Glomerular endothelial cell (primary cell): Measurements from ENCODE around the gene AGBL1. TPM values are rescaled to one million over a fixed set of nuclear protein-coding genes. Genes with fewer than 3 reads are reported as not detected.
"Not testable (repeated sequence)": the region's sequence is repeated elsewhere in the genome, so short reads cannot be mapped to it uniquely, and the experiment has no call there.

Experiments
- DNase-seq: peaks from one replicate; pipeline ENCODE4 v3.0.0-alpha.2; 2011; ENCODE audit warnings: low read depth, low spot score; ENCODE audit errors: extremely low read depth
- total RNA-seq: library from RNA; depleted of rRNA; stranded (reverse); fragments of >200 nt; gene quantifications from 2 replicates; pipeline ENCODE4 v1.2.3, GENCODE V29; 2015

The AGBL1 gene
- total RNA-seq, 1 donor from 2014 or later = not detected

DNA sequence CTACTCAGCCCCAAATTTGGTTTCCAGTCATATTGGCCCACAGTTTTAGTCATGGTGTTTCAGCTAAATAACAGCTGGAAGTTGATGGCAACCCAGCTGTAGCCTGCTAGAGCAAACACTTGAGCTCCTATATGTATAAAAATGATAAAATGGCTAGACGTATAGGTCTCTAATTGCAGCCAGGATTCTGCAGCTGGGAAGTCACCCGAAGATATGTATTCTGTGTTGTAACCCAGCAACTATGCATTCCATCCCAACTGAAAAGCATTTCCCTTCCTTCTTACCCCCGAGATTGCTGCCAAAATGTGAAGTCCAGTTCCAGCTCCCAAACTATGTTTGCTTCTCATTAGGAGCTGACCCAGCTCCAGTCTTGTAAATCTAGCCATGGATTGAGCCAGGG lies 408.4 kb downstream of the AGBL1 start:
- no peak for DNase-seq

GRCh38 chr15:86489981-86490380 lies 410.3 kb downstream of the AGBL1 start:
- no peak for DNase-seq

DNA sequence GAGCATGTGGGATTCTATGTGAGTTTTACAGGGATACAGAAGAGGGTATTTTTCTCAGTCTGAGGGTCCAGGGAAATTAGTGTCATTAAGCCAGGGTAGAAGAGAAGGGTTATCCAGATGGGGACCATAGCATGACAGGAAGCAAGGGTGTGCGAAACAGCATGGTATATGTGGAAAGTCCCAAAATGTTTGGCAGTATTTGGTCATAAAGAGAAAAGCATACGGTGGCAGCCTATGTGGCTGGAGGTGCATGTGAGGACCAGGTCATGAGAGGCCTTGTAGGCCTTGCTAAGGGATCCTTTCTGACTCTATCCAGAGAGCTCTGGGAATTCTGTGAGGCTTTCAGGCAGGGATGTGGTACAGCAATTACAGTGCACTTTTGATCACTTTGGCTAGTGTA lies 411.4 kb downstream of the AGBL1 start:
- no peak for DNase-seq

- no peak for DNase-seq
These were observed 414.2 kb downstream of the AGBL1 start for GRCh38 chr15:86493884-86494283.

DNA sequence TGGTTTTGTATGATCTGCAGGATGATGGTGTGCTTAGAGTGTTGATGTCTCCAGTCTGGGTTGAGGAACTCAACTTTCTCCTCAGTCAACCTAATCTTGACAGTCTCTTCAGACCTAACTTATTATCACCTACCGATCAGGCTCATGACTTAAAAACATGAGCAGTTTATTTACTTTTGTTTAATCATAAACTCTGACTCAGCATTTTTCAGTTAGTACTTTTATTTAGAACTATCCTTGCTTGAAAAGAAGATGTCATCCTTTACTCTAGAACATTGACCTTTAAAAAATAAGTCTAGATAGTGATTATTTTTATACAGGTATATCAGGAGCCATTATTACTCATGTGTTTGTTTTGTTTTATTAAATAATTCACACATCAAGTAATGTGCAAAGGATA lies 414.8 kb downstream of the AGBL1 start:
- no peak for DNase-seq

DNA sequence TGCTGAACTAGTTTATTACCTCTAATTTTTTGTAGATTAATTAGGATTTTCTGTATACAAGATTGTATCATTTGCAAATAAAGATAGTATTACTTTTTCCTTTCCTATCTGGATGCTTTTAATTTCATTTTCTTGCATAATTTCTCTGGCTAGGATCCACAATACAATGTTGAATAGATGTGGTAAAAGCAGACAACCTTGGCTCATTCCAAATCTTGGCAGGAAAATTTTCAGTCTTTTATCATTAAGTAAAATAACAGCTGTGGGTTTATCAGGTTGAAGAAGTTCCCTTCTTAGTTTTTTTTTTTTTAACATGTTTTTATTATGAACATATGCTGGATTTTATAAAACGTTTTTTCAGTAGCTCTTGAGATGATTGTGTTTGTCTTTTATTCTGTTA lies 422.6 kb downstream of the AGBL1 start:
- no peak for DNase-seq

DNA sequence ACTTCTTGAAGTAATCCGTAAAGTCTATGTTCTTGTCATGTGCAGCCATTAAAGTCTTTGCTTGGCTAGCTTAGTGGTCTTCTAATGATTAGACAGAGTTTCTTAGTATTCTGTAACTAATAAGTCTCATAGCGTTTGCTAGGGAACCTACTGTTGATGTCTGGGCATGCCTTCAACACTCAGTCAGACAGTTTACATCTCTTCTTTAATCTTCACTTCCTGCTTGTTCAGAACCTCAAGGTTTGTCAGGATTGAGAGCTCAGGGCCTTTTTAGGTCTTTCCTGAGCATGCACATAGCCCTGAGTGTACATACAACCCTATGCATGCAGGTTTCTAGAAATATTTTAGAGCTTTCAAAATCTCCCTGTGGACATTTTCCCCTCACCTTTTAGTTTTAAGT lies 426.3 kb downstream of the AGBL1 start:
- no peak for DNase-seq

- no peak for DNase-seq
These were observed 426.7 kb downstream of the AGBL1 start for GRCh38 chr15:86506401-86506800.

- no peak for DNase-seq
These were observed 436.0 kb downstream of the AGBL1 start for GRCh38 chr15:86515625-86516024.

DNA sequence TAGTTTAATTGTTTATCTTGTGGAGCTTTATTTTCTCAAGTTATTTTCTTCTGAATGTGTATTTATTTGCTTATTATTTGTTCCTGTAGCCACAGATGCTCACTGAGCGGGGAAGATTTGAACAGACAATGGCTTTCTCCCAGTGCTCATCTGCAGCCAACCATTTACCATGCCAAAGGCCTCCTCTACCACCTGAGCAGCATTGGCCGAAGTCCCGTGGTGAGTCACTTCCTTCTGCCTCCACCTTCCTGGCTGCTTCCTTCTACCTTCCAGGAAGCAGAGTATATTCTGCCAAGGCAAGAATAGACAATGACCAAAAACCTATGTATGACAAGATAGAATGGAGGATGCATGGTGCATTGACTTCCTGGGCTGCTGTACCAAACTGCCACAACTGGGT lies 443.1 kb downstream of the AGBL1 start:
- DNase-seq = no peak

DNA sequence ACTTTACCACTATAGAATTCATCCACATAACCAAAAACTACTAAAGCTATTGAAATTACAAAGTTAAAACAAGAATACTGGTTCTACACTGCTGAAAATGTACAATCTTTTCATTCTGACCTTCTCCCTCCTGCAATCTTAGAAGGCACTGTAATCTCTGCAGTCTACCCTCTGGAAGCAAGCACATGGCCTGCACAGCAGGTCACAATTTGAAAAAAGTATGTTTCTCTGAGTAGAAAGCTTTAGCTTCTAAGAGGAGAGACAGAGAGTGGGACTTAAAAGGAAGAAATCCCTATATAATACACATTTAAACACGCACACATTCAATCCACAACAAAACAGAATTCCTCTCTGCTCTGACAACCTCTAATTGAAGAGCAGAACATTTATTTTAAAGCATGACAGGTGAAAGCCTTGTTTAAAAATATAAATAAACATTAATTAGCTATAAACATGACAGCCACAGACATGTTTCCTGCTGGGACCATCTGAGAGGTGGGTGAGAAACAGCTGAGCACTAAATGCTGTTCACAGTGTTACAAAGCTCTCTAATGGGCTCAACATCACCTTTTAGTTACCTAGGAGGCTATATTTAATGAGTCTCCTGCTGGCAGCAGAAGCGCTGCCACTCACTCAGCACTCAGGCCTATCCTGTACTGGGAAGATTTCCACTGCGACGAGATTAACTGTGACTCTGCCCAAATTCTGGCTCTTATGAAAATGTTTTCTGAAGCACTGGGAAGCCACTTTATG lies 447.4 kb downstream of the AGBL1 start:
- DNase-seq = no peak

GRCh38 chr15:86528094-86528493 lies 448.4 kb downstream of the AGBL1 start:
- not testable (repeated sequence) for DNase-seq

DNA sequence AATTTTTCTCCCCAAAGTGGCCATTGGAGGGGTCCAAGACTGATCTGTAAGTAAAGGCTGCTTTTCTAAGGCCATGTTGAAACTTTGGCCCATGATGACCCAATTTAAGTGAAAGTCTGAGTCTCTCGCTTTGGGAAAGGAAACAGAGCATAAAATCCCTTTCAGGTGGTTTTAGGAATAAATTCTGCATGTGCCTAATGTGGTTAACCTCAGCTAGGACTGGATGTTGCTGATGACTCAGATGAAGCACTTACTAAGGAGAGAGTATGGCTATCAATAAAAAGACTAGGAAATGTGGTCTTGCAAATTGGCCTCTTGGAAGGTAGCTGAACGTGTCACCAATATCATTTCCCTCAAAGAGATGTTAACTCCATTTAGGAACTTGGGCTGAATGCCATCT lies 458.5 kb downstream of the AGBL1 start:
- DNase-seq = no peak

- no peak for DNase-seq
These were observed 461.3 kb downstream of the AGBL1 start for GRCh38 chr15:86540840-86541467.

GRCh38 chr15:86541540-86541939 lies 461.9 kb downstream of the AGBL1 start:
- DNase-seq = no peak

DNA sequence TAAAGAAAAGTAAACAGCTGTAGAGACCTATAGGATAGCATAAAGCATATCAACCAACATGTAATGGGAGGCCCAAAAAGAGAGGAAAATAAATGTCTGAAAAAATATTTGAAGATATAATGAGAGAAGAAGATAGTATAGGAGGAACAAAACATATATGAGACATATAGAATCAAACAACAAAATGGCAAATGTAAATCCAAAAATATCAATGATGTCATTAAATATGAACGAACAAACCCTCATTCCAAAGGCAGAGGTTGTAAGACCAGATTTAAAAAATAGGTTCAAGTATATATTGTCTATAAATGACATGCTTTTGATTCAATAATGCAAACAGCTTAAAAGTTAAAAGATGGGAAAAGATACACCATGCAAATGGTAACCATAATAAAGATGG lies 470.4 kb downstream of the AGBL1 start:
- no peak for DNase-seq

DNA sequence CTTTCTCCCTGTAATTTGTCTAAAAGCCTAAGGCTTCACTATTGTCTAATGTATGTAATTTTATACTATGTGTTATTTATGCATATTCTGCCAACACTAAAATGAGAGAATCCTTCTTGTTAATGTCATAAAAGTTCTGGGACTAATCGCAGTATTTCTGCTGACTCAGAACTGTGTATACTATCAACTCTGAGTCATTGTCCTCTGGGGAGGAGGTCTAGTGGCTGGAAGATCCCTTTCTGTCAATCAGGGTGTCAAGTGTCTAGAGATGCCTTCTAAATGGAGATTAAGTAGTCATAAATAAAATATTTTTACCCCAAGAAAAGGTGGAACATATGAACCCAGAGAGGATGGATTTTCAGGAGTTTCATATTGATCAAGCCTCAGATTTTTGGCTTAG lies 473.4 kb downstream of the AGBL1 start:
- no peak for DNase-seq

DNA sequence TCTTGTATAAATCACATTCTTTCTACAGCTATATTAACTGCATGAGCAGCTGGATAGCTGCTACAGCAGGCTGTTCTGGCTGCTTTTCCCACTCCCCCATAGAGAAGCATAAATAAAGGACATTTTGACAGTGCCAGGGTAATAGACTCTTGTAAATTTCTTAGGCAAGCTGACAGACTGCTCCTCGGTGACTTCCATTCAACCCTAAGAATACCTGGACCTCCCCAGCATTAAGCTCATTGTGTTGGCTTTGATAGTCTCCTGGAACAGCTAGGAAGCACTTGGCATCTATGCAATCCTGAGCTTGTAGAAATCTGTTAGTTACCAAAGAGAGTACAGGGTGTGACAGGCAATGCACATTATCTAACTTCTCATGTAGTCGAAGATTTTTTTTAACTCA lies 475.4 kb downstream of the AGBL1 start:
- DNase-seq = no peak

- no peak for DNase-seq
These were observed 476.3 kb downstream of the AGBL1 start for GRCh38 chr15:86555939-86556338.

- no peak for DNase-seq
These were observed 476.8 kb downstream of the AGBL1 start for GRCh38 chr15:86556396-86557017.

DNA sequence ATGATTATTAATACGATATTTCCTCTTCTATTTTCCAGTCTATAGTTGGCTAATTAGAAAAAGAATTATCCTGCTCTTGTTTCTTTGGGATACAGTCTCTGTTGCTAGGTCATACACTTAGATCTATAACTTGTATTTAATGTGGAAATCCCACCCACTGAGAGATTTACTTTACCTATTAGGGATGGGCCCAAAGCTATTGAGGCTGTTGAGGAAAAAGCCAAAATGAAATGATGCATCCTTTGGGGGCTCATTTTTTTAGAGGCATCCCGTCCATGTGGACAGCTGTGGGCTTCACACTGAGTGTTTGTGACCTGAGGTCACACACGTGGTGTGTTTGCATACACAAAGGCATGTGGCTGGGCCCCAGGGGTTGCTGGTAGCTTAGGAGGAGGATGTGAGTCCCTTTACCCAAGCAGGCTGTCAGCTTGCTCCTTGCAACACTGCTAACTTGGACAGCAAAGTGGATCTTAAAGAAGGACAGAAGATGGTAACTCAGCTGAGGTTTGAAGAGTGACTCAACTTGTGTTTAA lies 477.4 kb downstream of the AGBL1 start:
- no peak for DNase-seq

DNA sequence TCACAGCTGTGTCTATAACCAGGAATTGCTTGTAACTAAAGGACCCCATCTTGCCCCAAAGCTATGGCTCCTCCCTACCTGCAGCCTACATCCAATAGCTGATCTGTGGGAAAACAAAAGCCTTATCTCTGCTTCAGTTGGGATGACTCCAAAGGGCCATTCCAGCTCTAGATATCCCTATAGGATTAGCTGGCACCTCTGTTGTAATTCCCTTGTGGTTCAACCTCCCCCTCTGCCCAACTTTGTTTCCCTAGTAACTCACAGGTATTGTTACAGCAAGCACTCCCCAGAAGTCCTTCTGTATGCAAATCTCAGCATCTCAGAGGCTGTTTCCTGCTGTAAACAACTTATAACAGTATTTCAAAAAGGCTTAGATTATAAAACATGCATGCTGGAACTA lies 478.6 kb downstream of the AGBL1 start:
- DNase-seq = no peak
